ENCODE results near the gene CPN1. TPM values are rescaled to one million over a fixed set of nuclear protein-coding genes. Genes with fewer than 3 reads are reported as not detected.

The CPN1 gene
- total RNA-seq, 1 experiment from 2014 or later, result not detected

DNA sequence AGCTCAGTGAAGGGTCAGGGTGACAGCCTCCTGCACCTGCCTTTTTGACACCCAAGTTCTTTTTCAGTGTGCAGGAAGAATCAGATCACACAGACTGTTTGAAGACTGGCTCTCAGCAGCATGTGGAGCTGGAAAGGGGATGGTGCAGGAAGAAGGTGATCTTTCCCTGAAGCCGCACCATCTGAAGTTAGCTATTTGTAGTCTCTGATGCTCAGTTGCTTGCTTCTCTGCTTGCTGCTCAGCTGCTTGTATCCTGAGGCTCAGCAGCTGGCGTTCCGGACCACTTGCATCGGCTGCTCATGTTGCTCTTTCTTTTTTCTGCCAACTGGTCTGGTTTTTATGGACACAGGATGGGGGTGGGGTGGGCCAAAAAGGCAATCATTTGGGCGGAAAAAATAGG, 56.1 kb downstream of the CPN1 start:
- Histone ChIP-seq H3K23ac (ENCODE audit: insufficient read length, low read depth, low read length) (no peak overlapping the region), H4K91ac (ENCODE audit: insufficient read length, low read depth, low read length) (no peak overlapping the region), H4K20me1 (ENCODE audit: control insufficient read depth, insufficient read depth, insufficient read length) (no peaks in the 10 kb centered on the region), H3K4me2 (ENCODE audit: insufficient read depth, insufficient read length, low read length) (no peak overlapping the region), H3K27me3 (ENCODE audit: insufficient read depth, low read length) (no peaks in the 10 kb centered on the region), H3K4ac (ENCODE audit: low read depth, low read length) (no peak overlapping the region), H3K4me1 (ENCODE audit: insufficient read depth, low read length) (no peaks in the 10 kb centered on the region), H3K56ac (ENCODE audit: insufficient read length, low read depth, low read length) (no peak overlapping the region), H3K9ac (ENCODE audit: extremely low read depth, insufficient read length, low read length) (no peak overlapping the region), H3K79me1 (ENCODE audit: insufficient read depth, low read depth, low read length, poor library complexity, severe bottlenecking) (no peaks in the 10 kb centered on the region), H2BK120ac (ENCODE audit: low read depth, low read length, poor library complexity, severe bottlenecking) (no peak overlapping the region), H2BK20ac (ENCODE audit: low read depth, low read length, poor library complexity, severe bottlenecking) (no peak overlapping the region), H2BK12ac (ENCODE audit: insufficient read length, low read depth, low read length) (no peak overlapping the region), H3K9me3 (ENCODE audit: control insufficient read depth, low read depth, low read length) (peaks cover 7% of the 10 kb centered on the region), H2AK5ac (ENCODE audit: insufficient read length, low read length) (no peak overlapping the region), H3K27ac (ENCODE audit: insufficient read length, low read depth, low read length) (no peak overlapping the region), H3T11ph (ENCODE audit: low read length) (no peak overlapping the region), H4K8ac (replicated peaks; ENCODE audit: insufficient read length, low read depth, low read length) (no peak overlapping the region), H2BK15ac (ENCODE audit: low read depth, low read length) (no peak overlapping the region), H3K14ac (ENCODE audit: insufficient read depth, low read length) (no peak overlapping the region), H4K5ac (ENCODE audit: insufficient read length, low read depth, low read length) (no peak overlapping the region), H2AFZ (ENCODE audit: low read length) (no peak overlapping the region), H2BK5ac (ENCODE audit: insufficient read length, low read length) (no peak overlapping the region), H3K18ac (ENCODE audit: insufficient read length, low read depth, low read length) (no peak overlapping the region), H3K23me2 (ENCODE audit: insufficient read length, low read depth, low read length, poor library complexity, severe bottlenecking) (no peaks in the 10 kb centered on the region), H3K79me2 (ENCODE audit: insufficient read depth, low read length) (no peaks in the 10 kb centered on the region)
- H3K4me1 Mint-ChIP-seq, result peaks cover 3 to 6% of the 10 kb centered on the region in 2 experiments
- WGBS (ENCODE audit: extremely low coverage, insufficient read length, low lambda C conversion rate), result no CpG with 5 or more reads among the region's 5 CpGs
- peaks cover 16 to 23% of the 10 kb centered on the region in 2 experiments for H3K9me3 Mint-ChIP-seq
- no peak overlapping the region for H3K27ac Mint-ChIP-seq
- H3K27me3 Mint-ChIP-seq (ENCODE audit: low read depth), result no peaks in the 10 kb centered on the region; the same call in none of the 2 replicates
- H3K4me3 Mint-ChIP-seq, result no peak overlapping the region
- H3K36me3 Mint-ChIP-seq (ENCODE audit: insufficient read depth in 1 of 3, low read depth in 3 of 3), result peaks cover 6 to 13% (median 8%) of the 10 kb centered on the region in 3 experiments
- DNase-seq, result no peak
- TF ChIP-seq, protein P1, sequence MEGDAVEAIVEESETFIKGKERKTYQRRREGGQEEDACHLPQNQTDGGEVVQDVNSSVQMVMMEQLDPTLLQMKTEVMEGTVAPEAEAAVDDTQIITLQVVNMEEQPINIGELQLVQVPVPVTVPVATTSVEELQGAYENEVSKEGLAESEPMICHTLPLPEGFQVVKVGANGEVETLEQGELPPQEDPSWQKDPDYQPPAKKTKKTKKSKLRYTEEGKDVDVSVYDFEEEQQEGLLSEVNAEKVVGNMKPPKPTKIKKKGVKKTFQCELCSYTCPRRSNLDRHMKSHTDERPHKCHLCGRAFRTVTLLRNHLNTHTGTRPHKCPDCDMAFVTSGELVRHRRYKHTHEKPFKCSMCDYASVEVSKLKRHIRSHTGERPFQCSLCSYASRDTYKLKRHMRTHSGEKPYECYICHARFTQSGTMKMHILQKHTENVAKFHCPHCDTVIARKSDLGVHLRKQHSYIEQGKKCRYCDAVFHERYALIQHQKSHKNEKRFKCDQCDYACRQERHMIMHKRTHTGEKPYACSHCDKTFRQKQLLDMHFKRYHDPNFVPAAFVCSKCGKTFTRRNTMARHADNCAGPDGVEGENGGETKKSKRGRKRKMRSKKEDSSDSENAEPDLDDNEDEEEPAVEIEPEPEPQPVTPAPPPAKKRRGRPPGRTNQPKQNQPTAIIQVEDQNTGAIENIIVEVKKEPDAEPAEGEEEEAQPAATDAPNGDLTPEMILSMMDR (conservative IDR thresholded peaks at IDR 0.05), result no peak
